ENCODE measurements around the gene TLE3.

TLE3 gene

DNA sequence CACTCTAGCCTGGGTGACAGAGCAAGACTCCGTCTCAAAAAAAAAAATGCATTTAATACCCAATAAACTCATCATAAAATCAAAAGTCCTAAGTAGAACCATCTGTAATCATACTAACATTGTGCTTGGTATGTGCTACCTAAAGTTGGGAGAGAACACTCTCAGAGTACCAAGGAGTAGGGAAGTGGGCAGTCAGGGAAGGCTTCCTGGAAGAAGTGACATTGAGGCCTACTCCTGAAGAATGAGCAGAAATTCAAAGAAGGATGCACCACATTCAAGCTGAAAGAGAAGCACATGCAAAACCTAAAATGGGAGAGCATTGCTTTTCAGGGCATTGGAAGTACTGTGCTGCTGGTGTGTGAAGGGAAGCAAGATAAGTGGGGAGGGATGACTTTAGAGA is 54.1 kb downstream of the TLE3 start:
- Histone ChIP-seq H3K36me3 (ENCODE audit: insufficient read depth, insufficient read length, low read length) (peaks cover 15% of the 10 kb centered on the region), H3K27me3 (ENCODE audit: insufficient read depth, insufficient read length) (no peaks in the 10 kb centered on the region)
- DNase-seq (ENCODE audit: low read depth, low spot score), result no peak

GRCh38 chr15:70042553-70043214 is 55.0 kb downstream of the TLE3 start:
- H3K27me3 ChIP-seq (ENCODE audit: insufficient read depth, insufficient read length), result no peaks in the 10 kb centered on the region
- no peaks in the 10 kb centered on the region; the same call in none of the 2 replicates for H3K9me3 ChIP-seq (ENCODE audit: insufficient read depth, low read length)
- TF ChIP-seq SUZ12 (IDR thresholded peaks at IDR 0.05; ENCODE audit: extremely low read depth, insufficient read depth, insufficient read length), result no peak
- no peak for TF ChIP-seq ZNF274 (IDR thresholded peaks at IDR 0.05; ENCODE audit: low read depth, low read length)
- TF ChIP-seq YY1 (IDR thresholded peaks at IDR 0.05; ENCODE audit: insufficient read depth, insufficient read length), result no peak
- H3K4me1 ChIP-seq (ENCODE audit: insufficient read depth, insufficient read length), result no peaks in the 10 kb centered on the region
- DNase-seq (ENCODE audit: low read depth, low spot score), result no peak
- no peak overlapping the region for H3K4me3 ChIP-seq (ENCODE audit: insufficient read length, low read depth)
- H3K9ac ChIP-seq (ENCODE audit: insufficient read length, low read depth), result no peak overlapping the region
- H3K36me3 ChIP-seq (ENCODE audit: insufficient read depth, insufficient read length, low read length), result peaks cover 8% of the 10 kb centered on the region

More for the DNA sequence above, 54.1 kb downstream of the TLE3 start:
- no peak for TF ChIP-seq SUZ12 (IDR thresholded peaks at IDR 0.05; ENCODE audit: extremely low read depth, insufficient read depth, insufficient read length)
- TF ChIP-seq YY1 (IDR thresholded peaks at IDR 0.05; ENCODE audit: insufficient read depth, insufficient read length), result no peak
- no peak for TF ChIP-seq ZNF274 (IDR thresholded peaks at IDR 0.05; ENCODE audit: low read depth, low read length)
- Histone ChIP-seq H3K4me1 (ENCODE audit: insufficient read depth, insufficient read length) (peaks cover 2% of the 10 kb centered on the region), H3K9ac (ENCODE audit: insufficient read length, low read depth) (no peak overlapping the region), H3K9me3 (ENCODE audit: insufficient read depth, low read length) (no peaks in the 10 kb centered on the region; the same call in none of the 2 replicates), H3K4me3 (ENCODE audit: insufficient read length, low read depth) (no peak overlapping the region)

DNA sequence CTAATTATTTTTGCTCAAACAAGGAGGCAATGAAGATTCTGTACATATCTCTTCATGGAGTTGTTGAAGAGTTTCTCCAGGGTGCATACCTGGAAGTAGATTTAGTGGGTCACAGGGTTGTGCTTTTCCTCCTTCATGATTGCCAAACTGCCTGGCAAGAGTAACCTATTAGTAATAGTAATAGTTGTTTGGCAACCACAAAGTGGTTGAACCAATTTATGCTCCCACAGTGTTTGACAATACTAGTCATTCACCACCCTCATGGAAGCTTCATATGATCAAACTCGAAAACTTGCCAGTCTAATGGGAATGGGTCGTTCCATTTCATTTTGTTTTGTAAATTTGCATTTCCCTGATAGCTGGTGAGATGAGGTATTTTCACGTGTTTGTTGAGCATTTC is 57.8 kb downstream of the TLE3 start:
- H3K36me3 ChIP-seq (ENCODE audit: insufficient read depth, insufficient read length, low read length), result no peaks in the 10 kb centered on the region
- no peak overlapping the region for H3K4me3 ChIP-seq (ENCODE audit: insufficient read length, low read depth)
- peaks cover 12% of the 10 kb centered on the region for H3K4me1 ChIP-seq (ENCODE audit: insufficient read depth, insufficient read length)
- TF ChIP-seq SUZ12 (IDR thresholded peaks at IDR 0.05; ENCODE audit: extremely low read depth, insufficient read depth, insufficient read length), result no peak
- no peak for TF ChIP-seq YY1 (IDR thresholded peaks at IDR 0.05; ENCODE audit: insufficient read depth, insufficient read length)
- TF ChIP-seq ZNF274 (IDR thresholded peaks at IDR 0.05; ENCODE audit: low read depth, low read length), result no peak
- DNase-seq (ENCODE audit: low read depth, low spot score), result no peak
- H3K27me3 ChIP-seq (ENCODE audit: insufficient read depth, insufficient read length), result no peaks in the 10 kb centered on the region
- no peak overlapping the region for H3K9ac ChIP-seq (ENCODE audit: insufficient read length, low read depth)
- no peaks in the 10 kb centered on the region; the same call in none of the 2 replicates for H3K9me3 ChIP-seq (ENCODE audit: insufficient read depth, low read length)

GRCh38 chr15:70038730-70039392 is 58.9 kb downstream of the TLE3 start:
- no peak for TF ChIP-seq ZNF274 (IDR thresholded peaks at IDR 0.05; ENCODE audit: low read depth, low read length)
- DNase-seq (ENCODE audit: low read depth, low spot score), result no peak
- H3K4me3 ChIP-seq (ENCODE audit: insufficient read length, low read depth), result no peak overlapping the region
- H3K9ac ChIP-seq (ENCODE audit: insufficient read length, low read depth), result no peak overlapping the region
- no peaks in the 10 kb centered on the region for H3K27me3 ChIP-seq (ENCODE audit: insufficient read depth, insufficient read length)
- H3K9me3 ChIP-seq (ENCODE audit: insufficient read depth, low read length), result no peaks in the 10 kb centered on the region; the same call in none of the 2 replicates
- H3K36me3 ChIP-seq (ENCODE audit: insufficient read depth, insufficient read length, low read length), result no peaks in the 10 kb centered on the region
- peaks cover 12% of the 10 kb centered on the region for H3K4me1 ChIP-seq (ENCODE audit: insufficient read depth, insufficient read length)

DNA sequence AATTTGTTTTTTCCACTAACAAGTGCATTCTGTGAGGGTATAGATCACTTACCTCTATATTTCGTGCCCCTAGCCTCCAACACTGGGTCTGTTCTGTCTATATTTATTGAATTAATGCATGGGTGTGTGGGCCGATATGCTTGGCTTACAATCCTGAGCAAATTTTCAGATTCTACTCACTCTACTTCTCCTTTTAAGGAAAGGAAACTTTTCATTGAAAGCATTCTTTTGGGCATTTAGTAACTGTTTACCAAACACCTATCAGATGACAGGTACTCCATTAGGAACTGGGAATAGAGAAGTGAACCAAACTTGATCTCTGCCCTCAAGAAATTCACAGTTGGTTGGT is 60.5 kb downstream of the TLE3 start:
- Histone ChIP-seq H3K36me3 (ENCODE audit: insufficient read depth, insufficient read length, low read length) (no peaks in the 10 kb centered on the region), H3K4me1 (ENCODE audit: insufficient read depth, insufficient read length) (peaks cover 21% of the 10 kb centered on the region), H3K9me3 (ENCODE audit: insufficient read depth, low read length) (no peaks in the 10 kb centered on the region; the same call in none of the 2 replicates), H3K27me3 (ENCODE audit: insufficient read depth, insufficient read length) (no peaks in the 10 kb centered on the region), H3K9ac (ENCODE audit: insufficient read length, low read depth) (no peak overlapping the region), H3K4me3 (ENCODE audit: insufficient read length, low read depth) (no peak overlapping the region)
- DNase-seq (ENCODE audit: low read depth, low spot score), result no peak
- TF ChIP-seq YY1 (IDR thresholded peaks at IDR 0.05; ENCODE audit: insufficient read depth, insufficient read length), result no peak
- TF ChIP-seq SUZ12 (IDR thresholded peaks at IDR 0.05; ENCODE audit: extremely low read depth, insufficient read depth, insufficient read length), result no peak
- no peak for TF ChIP-seq ZNF274 (IDR thresholded peaks at IDR 0.05; ENCODE audit: low read depth, low read length)

DNA sequence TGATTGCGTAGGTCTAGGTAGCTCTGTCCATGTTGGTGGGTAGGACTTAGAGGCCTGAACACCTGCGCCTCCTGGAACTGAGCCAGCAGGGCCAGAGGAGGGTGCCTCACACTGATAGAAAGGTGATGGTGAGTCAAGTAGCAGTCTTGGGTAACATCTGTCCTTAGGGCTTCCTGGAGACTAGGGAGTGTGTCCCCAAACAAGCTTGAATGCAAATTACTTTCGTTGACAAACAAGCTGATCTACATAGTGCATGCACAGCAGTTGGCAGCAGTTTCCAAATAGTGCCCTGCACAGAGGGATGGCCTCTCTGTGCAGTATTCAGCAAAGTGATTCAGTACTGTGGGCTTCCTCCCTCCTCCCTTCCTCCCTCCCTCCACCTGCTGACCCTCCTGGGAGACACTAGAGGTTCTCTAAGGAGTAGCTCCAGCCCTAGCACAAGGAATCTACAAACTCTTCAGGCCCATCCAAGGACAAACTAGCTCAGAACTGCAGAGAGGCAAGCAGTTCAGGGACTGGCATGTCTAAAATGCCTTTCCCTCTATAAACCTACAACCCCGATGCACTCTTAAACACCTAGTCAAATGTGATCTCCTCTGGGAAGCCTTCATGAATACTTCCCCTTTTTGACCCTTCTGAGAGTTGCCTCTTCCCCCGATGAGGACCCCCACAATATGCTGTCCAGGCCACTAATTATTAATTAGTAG is 61.0 kb downstream of the TLE3 start:
- Histone ChIP-seq H3K9me3 (ENCODE audit: insufficient read depth, low read length) (no peaks in the 10 kb centered on the region; the same call in none of the 2 replicates), H3K36me3 (ENCODE audit: insufficient read depth, insufficient read length, low read length) (no peaks in the 10 kb centered on the region), H3K9ac (ENCODE audit: insufficient read length, low read depth) (no peak overlapping the region), H3K27me3 (ENCODE audit: insufficient read depth, insufficient read length) (no peaks in the 10 kb centered on the region), H3K4me1 (ENCODE audit: insufficient read depth, insufficient read length) (peaks cover 21% of the 10 kb centered on the region), H3K4me3 (ENCODE audit: insufficient read length, low read depth) (no peak overlapping the region)
- TF ChIP-seq YY1 (IDR thresholded peaks at IDR 0.05; ENCODE audit: insufficient read depth, insufficient read length), result no peak
- no peak for TF ChIP-seq ZNF274 (IDR thresholded peaks at IDR 0.05; ENCODE audit: low read depth, low read length)
- TF ChIP-seq SUZ12 (IDR thresholded peaks at IDR 0.05; ENCODE audit: extremely low read depth, insufficient read depth, insufficient read length), result no peak
- no peak for DNase-seq (ENCODE audit: low read depth, low spot score)

DNA sequence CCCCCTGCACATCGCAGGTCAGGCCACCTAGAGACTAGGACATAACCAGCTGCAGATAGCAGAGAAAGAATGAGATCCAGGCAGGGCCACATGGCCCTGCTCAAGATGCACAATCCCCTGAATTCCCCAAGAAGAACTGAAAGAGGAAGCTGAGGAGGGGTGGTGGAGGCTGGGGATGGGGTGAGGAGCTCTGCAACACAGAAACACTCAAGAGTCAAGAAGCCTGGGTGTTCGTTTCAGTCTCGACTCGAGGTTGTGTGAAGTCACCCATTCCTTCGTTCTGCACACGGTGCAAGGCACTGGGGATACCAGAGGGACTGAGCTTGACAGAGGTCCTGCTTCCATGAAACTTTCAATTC is 62.0 kb downstream of the TLE3 start:
- no peak overlapping the region for H3K9ac ChIP-seq (ENCODE audit: insufficient read length, low read depth)

More for the DNA sequence above, 62.0 kb downstream of the TLE3 start:
- no peak overlapping the region for H3K4me3 ChIP-seq (ENCODE audit: insufficient read length, low read depth)
- TF ChIP-seq SUZ12 (IDR thresholded peaks at IDR 0.05; ENCODE audit: extremely low read depth, insufficient read depth, insufficient read length), result no peak
- no peak for TF ChIP-seq YY1 (IDR thresholded peaks at IDR 0.05; ENCODE audit: insufficient read depth, insufficient read length)
- TF ChIP-seq ZNF274 (IDR thresholded peaks at IDR 0.05; ENCODE audit: low read depth, low read length), result no peak
- no peak for DNase-seq (ENCODE audit: low read depth, low spot score)
- peaks cover 21% of the 10 kb centered on the region for H3K4me1 ChIP-seq (ENCODE audit: insufficient read depth, insufficient read length)
- H3K27me3 ChIP-seq (ENCODE audit: insufficient read depth, insufficient read length), result no peaks in the 10 kb centered on the region
- no peaks in the 10 kb centered on the region; the same call in none of the 2 replicates for H3K9me3 ChIP-seq (ENCODE audit: insufficient read depth, low read length)
- no peaks in the 10 kb centered on the region for H3K36me3 ChIP-seq (ENCODE audit: insufficient read depth, insufficient read length, low read length)
